NCI-H2029 (cell line): ENCODE data around the gene PIGO.

Experiments used
- DNase-seq: peaks from one replicate; lab custom pipeline; 2025; lab: John Stamatoyannopoulos, UW

Gene PIGO

GRCh38 chr9:35106343-35106730, 9.9 kb upstream of the PIGO start:
- DNase-seq: no peak

GRCh38 chr9:35105571-35106342, 9.4 kb upstream of the PIGO start:
- DNase-seq: no peak

- no peak for DNase-seq
Measured at GRCh38 chr9:35105126-35105525, 8.7 kb upstream of the PIGO start.

GRCh38 chr9:35104586-35104985, 8.2 kb upstream of the PIGO start:
- no peak for DNase-seq

GRCh38 chr9:35103660-35104191, 7.3 kb upstream of the PIGO start:
- DNase-seq: no peak

GRCh38 chr9:35102769-35103659, 6.6 kb upstream of the PIGO start, which contains the start of gene STOML2:
STOML2 (minus strand) TSS chr9:35103131; CDS start chr9:35103094, 37 bp downstream.
- peak; percentile 95 for DNase-seq

- DNase-seq: no peak
Measured at GRCh38 chr9:35102465-35102768, 6.0 kb upstream of the PIGO start.

- DNase-seq: no peak
Measured at GRCh38 chr9:35097573-35097972, 1.2 kb upstream of the PIGO start.

- DNase-seq: no peak
Measured at GRCh38 chr9:35091536-35091935, 4.9 kb downstream of the PIGO start.

GRCh38 chr9:35089434-35089833, 7.0 kb downstream of the PIGO start:
- no peak for DNase-seq

GRCh38 chr9:35085078-35085477, 11.3 kb downstream of the PIGO start:
- no peak for DNase-seq

- DNase-seq: peak; percentile 94
Measured at GRCh38 chr9:35079426-35080341, 16.7 kb downstream of the PIGO start, which contains the start of gene FANCG. FANCG (minus strand) TSS chr9:35079942; CDS start chr9:35079524, 418 bp downstream.

- no peak for DNase-seq
Measured at GRCh38 chr9:35079041-35079425, 17.4 kb downstream of the PIGO start.

GRCh38 chr9:35078066-35078465, 18.3 kb downstream of the PIGO start:
- no peak for DNase-seq

GRCh38 chr9:35076848-35077247, 19.5 kb downstream of the PIGO start:
- no peak for DNase-seq

GRCh38 chr9:35075358-35075757, 21.0 kb downstream of the PIGO start:
- DNase-seq: no peak

GRCh38 chr9:35074791-35075190, 21.6 kb downstream of the PIGO start:
- DNase-seq: no peak

GRCh38 chr9:35074141-35074540, 22.2 kb downstream of the PIGO start:
- no peak for DNase-seq

GRCh38 chr9:35073279-35073612, 23.1 kb downstream of the PIGO start:
- no peak for DNase-seq

GRCh38 chr9:35072461-35073278, 23.7 kb downstream of the PIGO start, which contains the start of gene VCP:
VCP (minus strand) TSS chr9:35072625; CDS start chr9:35072353, 272 bp downstream.
- DNase-seq: peak; percentile 99
